ENCODE measurements around the gene KRTAP24-1. TPM values are rescaled to one million over a fixed set of nuclear protein-coding genes. Genes with fewer than 3 reads are reported as not detected.

Gene KRTAP24-1
- total RNA-seq, 1 donor from 2014 or later = not detected

GRCh38 chr21:30268608-30269197 is 14.0 kb downstream of the KRTAP24-1 start:
- FAIRE-seq (no peak), DNase-seq (ENCODE audit: low read depth) (peak; percentile 8)
- H3K36me3 ChIP-seq (ENCODE audit: control insufficient read depth, insufficient read depth, low read length) = no peaks in the 10 kb centered on the region
- no peaks in the 10 kb centered on the region for H3K27me3 ChIP-seq (ENCODE audit: control insufficient read depth, insufficient read depth, low read length)
- no peak overlapping the region for H3K4me3 ChIP-seq (ENCODE audit: low read depth, low read length)
- peak; percentile 49 for TF ChIP-seq CTCF (IDR thresholded peaks at IDR 0.05; ENCODE audit: insufficient read depth, low read length, severe bottlenecking)

- Histone ChIP-seq H3K4me3 (ENCODE audit: low read depth, low read length) (no peak overlapping the region), H3K27me3 (ENCODE audit: control insufficient read depth, insufficient read depth, low read length) (no peaks in the 10 kb centered on the region), H3K36me3 (ENCODE audit: control insufficient read depth, insufficient read depth, low read length) (no peaks in the 10 kb centered on the region)
- FAIRE-seq (no peak), DNase-seq (ENCODE audit: low read depth) (peak; percentile 67)
- TF ChIP-seq CTCF (IDR thresholded peaks at IDR 0.05; ENCODE audit: insufficient read depth, low read length, severe bottlenecking) = peak; percentile 62
Observed at GRCh38 chr21:30257773-30258172, 25.0 kb downstream of the KRTAP24-1 start.

- H3K36me3 ChIP-seq (ENCODE audit: control insufficient read depth, insufficient read depth, low read length) = no peaks in the 10 kb centered on the region
- FAIRE-seq = no peak
- no peaks in the 10 kb centered on the region for H3K27me3 ChIP-seq (ENCODE audit: control insufficient read depth, insufficient read depth, low read length)
- no peak for TF ChIP-seq CTCF (IDR thresholded peaks at IDR 0.05; ENCODE audit: insufficient read depth, low read length, severe bottlenecking)
- no peak overlapping the region for H3K4me3 ChIP-seq (ENCODE audit: low read depth, low read length)
- peak; percentile 59 for DNase-seq (ENCODE audit: low read depth)
Observed at GRCh38 chr21:30256100-30256499, 26.6 kb downstream of the KRTAP24-1 start.

GRCh38 chr21:30255679-30256078 is 27.1 kb downstream of the KRTAP24-1 start:
- no peak for DNase-seq (ENCODE audit: low read depth)
- TF ChIP-seq CTCF (IDR thresholded peaks at IDR 0.05; ENCODE audit: insufficient read depth, low read length, severe bottlenecking) = no peak
- Histone ChIP-seq H3K4me3 (ENCODE audit: low read depth, low read length) (no peak overlapping the region), H3K27me3 (ENCODE audit: control insufficient read depth, insufficient read depth, low read length) (no peaks in the 10 kb centered on the region), H3K36me3 (ENCODE audit: control insufficient read depth, insufficient read depth, low read length) (no peaks in the 10 kb centered on the region)
- FAIRE-seq = no peak

- DNase-seq (ENCODE audit: low read depth) (peak; percentile 82), FAIRE-seq (no peak)
- no peak for TF ChIP-seq CTCF (IDR thresholded peaks at IDR 0.05; ENCODE audit: insufficient read depth, low read length, severe bottlenecking)
Observed at GRCh38 chr21:30251781-30252180, 31.0 kb downstream of the KRTAP24-1 start.

GRCh38 chr21:30249936-30250335 is 32.8 kb downstream of the KRTAP24-1 start:
- no peaks in the 10 kb centered on the region for H3K36me3 ChIP-seq (ENCODE audit: control insufficient read depth, insufficient read depth, low read length)
- DNase-seq (ENCODE audit: low read depth) (no peak), FAIRE-seq (no peak)
- TF ChIP-seq CTCF (IDR thresholded peaks at IDR 0.05; ENCODE audit: insufficient read depth, low read length, severe bottlenecking) = no peak
- H3K27me3 ChIP-seq (ENCODE audit: control insufficient read depth, insufficient read depth, low read length) = no peaks in the 10 kb centered on the region
- H3K4me3 ChIP-seq (ENCODE audit: low read depth, low read length) = no peak overlapping the region

More at GRCh38 chr21:30251781-30252180, 31.0 kb downstream of the KRTAP24-1 start:
- Histone ChIP-seq H3K4me3 (ENCODE audit: low read depth, low read length) (no peak overlapping the region), H3K36me3 (ENCODE audit: control insufficient read depth, insufficient read depth, low read length) (no peaks in the 10 kb centered on the region), H3K27me3 (ENCODE audit: control insufficient read depth, insufficient read depth, low read length) (no peaks in the 10 kb centered on the region)
